ENCODE data around the gene RALGPS2.
"Not testable (repeated sequence)": the region's sequence is repeated elsewhere in the genome, so short reads cannot be mapped to it uniquely, and the experiment has no call there.

The RALGPS2 gene

DNA sequence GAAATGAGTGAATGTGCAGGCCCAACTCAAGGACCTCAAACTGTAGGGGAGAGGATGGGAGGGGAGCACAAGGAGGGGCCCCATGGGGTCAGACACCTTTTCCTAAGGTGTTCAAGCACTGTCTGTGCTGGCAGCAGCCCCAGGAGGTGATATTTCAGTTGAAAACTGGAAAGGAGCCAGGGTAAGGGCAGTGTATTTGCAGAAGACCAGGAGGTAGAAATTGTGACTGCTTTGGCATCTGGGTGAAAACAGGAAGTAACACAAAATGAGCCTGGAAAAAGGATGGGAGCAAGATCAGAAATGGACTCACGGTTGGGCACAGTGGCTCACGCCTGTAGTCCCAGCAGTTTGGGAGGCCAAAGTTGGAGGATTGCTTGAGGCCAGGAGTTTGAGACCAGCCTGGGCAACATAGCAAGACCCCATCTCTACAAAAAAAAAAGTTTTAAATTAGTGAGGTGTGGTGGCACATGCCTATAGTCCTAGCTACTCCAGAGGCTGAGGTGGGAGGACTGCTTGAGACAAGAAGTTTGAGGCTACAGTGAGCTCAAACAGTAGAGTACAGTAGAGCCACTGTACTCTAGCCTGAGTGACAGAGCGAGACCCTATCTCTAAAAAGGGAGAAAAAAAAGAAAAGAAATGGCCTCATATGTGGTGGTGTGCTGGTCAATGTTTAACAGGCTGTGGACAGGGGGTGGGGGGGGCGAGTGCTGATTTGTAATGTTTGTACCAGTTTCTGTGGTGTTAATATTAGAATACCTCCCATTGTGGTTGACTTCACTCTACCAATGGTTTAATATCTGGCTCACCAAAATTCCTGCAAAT, 222.0 kb downstream of the RALGPS2 start:
- TF ChIP-seq, protein P1, sequence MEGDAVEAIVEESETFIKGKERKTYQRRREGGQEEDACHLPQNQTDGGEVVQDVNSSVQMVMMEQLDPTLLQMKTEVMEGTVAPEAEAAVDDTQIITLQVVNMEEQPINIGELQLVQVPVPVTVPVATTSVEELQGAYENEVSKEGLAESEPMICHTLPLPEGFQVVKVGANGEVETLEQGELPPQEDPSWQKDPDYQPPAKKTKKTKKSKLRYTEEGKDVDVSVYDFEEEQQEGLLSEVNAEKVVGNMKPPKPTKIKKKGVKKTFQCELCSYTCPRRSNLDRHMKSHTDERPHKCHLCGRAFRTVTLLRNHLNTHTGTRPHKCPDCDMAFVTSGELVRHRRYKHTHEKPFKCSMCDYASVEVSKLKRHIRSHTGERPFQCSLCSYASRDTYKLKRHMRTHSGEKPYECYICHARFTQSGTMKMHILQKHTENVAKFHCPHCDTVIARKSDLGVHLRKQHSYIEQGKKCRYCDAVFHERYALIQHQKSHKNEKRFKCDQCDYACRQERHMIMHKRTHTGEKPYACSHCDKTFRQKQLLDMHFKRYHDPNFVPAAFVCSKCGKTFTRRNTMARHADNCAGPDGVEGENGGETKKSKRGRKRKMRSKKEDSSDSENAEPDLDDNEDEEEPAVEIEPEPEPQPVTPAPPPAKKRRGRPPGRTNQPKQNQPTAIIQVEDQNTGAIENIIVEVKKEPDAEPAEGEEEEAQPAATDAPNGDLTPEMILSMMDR (IDR thresholded peaks at IDR 0.05; ENCODE audit: low read depth, low read length, missing control alignments), result no peak
- no peak overlapping the region for H3K4me3 ChIP-seq (ENCODE audit: low read depth, low read length)
- no peak for DNase-seq (ENCODE audit: low read depth)
- in situ Hi-C loops (cut with HindIII; ENCODE audit: low sequenced_read_pairs), result no loop called here

DNA sequence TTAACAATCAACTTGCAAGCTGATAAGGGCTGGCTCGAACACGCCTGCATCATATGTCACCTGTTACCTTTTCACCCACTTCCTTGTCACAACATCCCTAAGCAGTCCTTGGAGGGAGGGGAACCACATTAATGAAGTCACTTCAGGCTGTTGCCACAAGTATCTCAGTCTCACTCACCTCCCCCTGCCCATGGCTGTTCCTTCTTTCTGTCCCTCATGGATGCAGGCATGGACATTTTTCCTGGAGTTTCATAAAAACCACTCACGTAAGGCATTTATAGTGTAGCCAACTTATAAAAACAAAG, 222.6 kb downstream of the RALGPS2 start:
- no peak overlapping the region for H3K4me3 ChIP-seq (ENCODE audit: low read depth, low read length)
- TF ChIP-seq, protein P1 (IDR thresholded peaks at IDR 0.05; ENCODE audit: low read depth, low read length, missing control alignments), result no peak
- no peak for DNase-seq (ENCODE audit: low read depth)
- in situ Hi-C loops (cut with HindIII; ENCODE audit: low sequenced_read_pairs), result no loop called here

DNA sequence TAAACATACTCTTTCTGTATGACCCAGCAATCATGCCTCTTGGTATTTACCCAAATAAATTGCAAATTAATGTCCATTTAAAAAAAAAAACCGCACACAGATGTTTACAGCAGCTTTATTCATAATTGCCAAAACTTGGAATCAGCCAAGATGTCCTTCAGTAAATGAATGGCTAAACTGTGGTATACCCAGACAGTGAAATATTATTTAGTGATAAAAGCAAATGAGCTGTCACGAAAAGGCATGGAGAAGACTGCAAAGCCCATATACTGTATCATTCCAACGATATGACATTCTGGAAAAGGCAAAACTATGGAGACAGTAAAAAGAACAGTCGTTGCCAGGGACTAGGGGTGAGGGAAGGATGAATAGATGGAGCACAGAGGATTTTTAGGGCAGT, 223.6 kb downstream of the RALGPS2 start:
- no peak for DNase-seq (ENCODE audit: low read depth)
- in situ Hi-C loops (cut with HindIII; ENCODE audit: low sequenced_read_pairs), result no loop called here

DNA sequence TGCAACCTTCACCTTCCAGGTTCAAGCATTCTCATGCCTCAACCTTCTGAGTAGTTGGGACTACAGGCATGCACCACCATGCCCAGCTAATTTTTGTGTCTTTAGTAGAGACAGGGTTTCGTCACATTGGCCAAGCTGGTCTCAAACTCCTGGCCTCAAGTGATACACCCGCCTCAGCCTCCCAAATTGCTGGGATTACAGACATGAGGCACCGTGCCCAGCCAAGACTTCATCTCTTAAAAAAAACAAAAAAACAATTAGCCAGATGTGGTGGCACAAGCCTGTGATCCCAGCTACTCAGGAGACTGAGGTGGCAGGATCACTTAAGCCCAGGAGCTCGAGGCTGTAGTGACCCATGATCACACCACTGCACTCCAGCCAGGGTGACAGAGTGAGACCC, 224.8 kb downstream of the RALGPS2 start:
- DNase-seq (ENCODE audit: low read depth); H3K4me3 ChIP-seq (ENCODE audit: low read depth, low read length); in situ Hi-C loops (cut with HindIII; ENCODE audit: low sequenced_read_pairs): not testable (repeated sequence)

More for the DNA sequence above, 223.6 kb downstream of the RALGPS2 start:
- TF ChIP-seq, protein P1 (IDR thresholded peaks at IDR 0.05; ENCODE audit: low read depth, low read length, missing control alignments), result no peak
- H3K4me3 ChIP-seq (ENCODE audit: low read depth, low read length), result no peak overlapping the region

DNA sequence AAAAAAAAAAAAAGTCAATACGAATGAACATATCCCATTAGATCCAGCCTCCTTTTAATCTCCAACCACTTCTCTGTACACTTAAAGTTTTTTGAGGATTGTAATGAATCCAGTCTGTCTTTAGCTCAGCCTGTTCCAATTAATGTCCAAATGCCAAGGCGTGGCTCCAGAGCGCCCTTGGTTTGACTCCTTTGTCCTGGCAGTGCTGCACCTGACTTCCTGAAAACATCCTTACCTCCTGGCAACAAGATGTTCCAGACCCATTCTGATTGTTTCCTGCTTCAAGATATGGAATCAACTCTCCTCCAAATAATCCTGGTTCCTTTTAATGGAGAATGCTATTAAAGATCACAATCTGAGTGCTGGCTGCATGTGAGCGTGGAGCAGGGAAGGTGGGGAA, 226.6 kb downstream of the RALGPS2 start:
- in situ Hi-C loops (cut with HindIII; ENCODE audit: low sequenced_read_pairs), result no loop called here
- H3K4me3 ChIP-seq (ENCODE audit: low read depth, low read length), result no peak overlapping the region
- TF ChIP-seq, protein P1 (IDR thresholded peaks at IDR 0.05; ENCODE audit: low read depth, low read length, missing control alignments), result no peak
- DNase-seq (ENCODE audit: low read depth), result no peak

DNA sequence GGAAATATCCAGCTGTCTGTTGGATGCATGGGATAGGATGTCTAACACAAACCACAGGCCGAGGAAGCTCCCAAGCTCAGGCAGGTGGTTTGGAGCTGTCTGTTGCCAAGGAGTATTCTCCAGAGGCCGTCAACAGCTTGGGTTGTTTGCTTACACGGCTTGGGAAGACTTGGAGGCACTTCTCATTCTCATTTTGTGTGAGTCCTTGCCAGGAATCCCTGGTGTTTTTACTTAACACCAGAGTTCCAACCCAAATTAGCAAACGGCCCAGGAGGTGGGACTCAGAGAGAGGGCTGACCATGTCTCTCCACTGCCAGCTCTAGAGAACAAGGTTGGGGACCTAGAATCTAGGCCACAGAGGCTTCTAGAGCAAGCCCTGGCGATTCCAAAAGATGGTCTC, 228.0 kb downstream of the RALGPS2 start:
- H3K4me3 ChIP-seq (ENCODE audit: low read depth, low read length), result no peak overlapping the region
- TF ChIP-seq, protein P1 (IDR thresholded peaks at IDR 0.05; ENCODE audit: low read depth, low read length, missing control alignments), result no peak
- in situ Hi-C loops (cut with HindIII; ENCODE audit: low sequenced_read_pairs), result no loop called here
- no peak for DNase-seq (ENCODE audit: low read depth)

DNA sequence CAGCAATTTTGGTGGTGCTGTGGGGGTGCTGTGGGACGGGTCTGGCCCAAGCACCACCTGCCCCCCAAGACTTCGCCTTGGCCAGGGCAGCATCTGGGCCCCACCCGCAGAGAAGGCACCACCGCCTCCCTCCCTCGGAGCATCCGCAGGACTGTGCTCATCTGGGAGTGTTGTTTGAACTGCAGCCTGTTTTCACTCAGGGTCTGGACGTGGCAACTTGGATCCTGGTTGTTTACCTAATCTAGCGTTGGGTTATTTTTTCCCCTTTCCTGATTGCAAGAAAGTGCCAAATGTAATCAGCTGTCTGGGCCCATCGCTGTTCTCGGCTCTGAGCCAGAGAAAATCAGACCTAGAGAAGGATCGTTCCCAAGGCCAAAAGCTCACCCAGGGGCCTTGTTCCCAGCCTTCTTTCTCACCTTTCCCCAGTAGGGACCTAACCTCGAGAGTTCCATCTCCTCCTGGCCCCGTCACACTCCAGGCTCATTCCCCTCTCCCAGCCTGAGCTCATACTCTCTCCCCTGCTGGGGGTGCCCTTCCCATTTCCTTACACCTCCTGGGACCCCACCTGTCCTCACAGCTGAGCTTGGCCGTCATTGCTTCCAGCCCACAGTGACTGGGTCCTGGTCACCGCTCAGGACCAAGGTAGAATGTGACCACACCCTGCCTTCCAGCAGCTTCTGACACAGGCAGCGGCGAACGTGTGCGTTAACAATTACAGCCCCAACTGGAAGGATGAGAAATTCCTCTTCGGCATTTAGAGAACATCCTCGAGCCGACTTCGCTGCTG, 228.7 kb downstream of the RALGPS2 start:
- no peak for DNase-seq (ENCODE audit: low read depth)
- in situ Hi-C loops (cut with HindIII; ENCODE audit: low sequenced_read_pairs), result no loop called here
- H3K4me3 ChIP-seq (ENCODE audit: low read depth, low read length), result no peak overlapping the region
- TF ChIP-seq, protein P1 (IDR thresholded peaks at IDR 0.05; ENCODE audit: low read depth, low read length, missing control alignments), result no peak

Measured in astrocyte of the cerebellum (primary cell).